ENCODE data around the gene FLT1.

GRCh38 chr13:28464861-28465460 is 30.0 kb downstream of the FLT1 start:
- TF ChIP-seq CTCF (IDR thresholded peaks at IDR 0.05) (no peak), POLR2A (IDR thresholded peaks at IDR 0.05) (no peak)

All from heart left ventricle (tissue), 13 donors.